Right ventricle myocardium inferior (tissue), 1 donor: ENCODE measurements around the gene CGRRF1. TPM values are rescaled to one million over a fixed set of nuclear protein-coding genes. Genes with fewer than 3 reads are reported as not detected.
A peak's percentile ranks its signal among the peaks of the same experiment; 100 is the strongest.

ENCODE experiments used
- ATAC-seq: fragments of 200-7000 bp; cut with Tn5 transposase; one replicate; pipeline ENCODE4 v1.9.1; 2020; ENCODE audit warnings: mild to moderate bottlenecking, moderate library complexity
- DNase-seq: peaks from one replicate; pipeline ENCODE4 v3.0.0; 2021; ENCODE audit errors: missing footprints
- intact Hi-C: fragments of 100-400 bp; cut with DNase I; formaldehyde crosslinking; loops from one replicate; pipeline ENCODE4 v1.11.0; 2022
- total RNA-seq: library from RNA; stranded (reverse); fragmentation: NEBNext Ultra II Directional; extraction: Animal tissue kit (Norgen Biotek cat#: 25700); gene quantifications from one replicate; pipeline ENCODE4 v1.2.1, GENCODE V29; 2021
- donor health status: DM: no; HTN: yes; CAD: no; lungs with severe emphysema.

Gene CGRRF1
- total RNA-seq, 1 donor from 2014 or later = 16.2 TPM

- no peak for DNase-seq
- intact Hi-C loops = no loop called here
- no peak for ATAC-seq
Observed at GRCh38 chr14:54532111-54533012, 22.7 kb downstream of the CGRRF1 start.

- intact Hi-C loops = no loop called here
- ATAC-seq (no peak), DNase-seq (no peak)
Observed at GRCh38 chr14:54533100-54533499, 23.4 kb downstream of the CGRRF1 start.

GRCh38 chr14:54535126-54535525, 25.4 kb downstream of the CGRRF1 start:
- DNase-seq = no peak
- no peak for ATAC-seq
- intact Hi-C loops = no loop called here

- DNase-seq = no peak
- ATAC-seq = no peak
- intact Hi-C loops = no loop called here
Observed at GRCh38 chr14:54535646-54536045, 25.9 kb downstream of the CGRRF1 start.

GRCh38 chr14:54537651-54538050, 27.9 kb downstream of the CGRRF1 start:
- intact Hi-C loops = no loop called here
- no peak for DNase-seq
- ATAC-seq = no peak

DNA sequence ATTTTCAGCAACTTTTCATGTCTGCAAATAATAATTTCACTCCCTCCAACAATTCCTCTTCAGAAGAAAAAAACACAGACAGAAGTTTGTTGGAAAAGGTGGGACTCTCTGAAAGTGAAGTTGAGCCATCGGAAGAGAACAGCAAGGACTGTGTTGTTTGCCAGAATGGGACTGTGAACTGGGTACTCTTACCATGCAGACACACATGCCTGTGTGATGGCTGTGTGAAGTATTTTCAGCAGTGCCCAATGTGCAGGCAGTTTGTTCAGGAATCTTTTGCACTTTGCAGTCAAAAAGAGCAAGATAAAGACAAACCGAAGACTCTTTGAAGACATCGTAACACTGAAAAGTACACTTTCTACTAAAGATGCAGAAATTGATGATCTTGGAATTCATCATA, 28.3 kb downstream of the CGRRF1 start:
- DNase-seq = no peak
- no peak for ATAC-seq
- intact Hi-C loops = no loop called here

DNA sequence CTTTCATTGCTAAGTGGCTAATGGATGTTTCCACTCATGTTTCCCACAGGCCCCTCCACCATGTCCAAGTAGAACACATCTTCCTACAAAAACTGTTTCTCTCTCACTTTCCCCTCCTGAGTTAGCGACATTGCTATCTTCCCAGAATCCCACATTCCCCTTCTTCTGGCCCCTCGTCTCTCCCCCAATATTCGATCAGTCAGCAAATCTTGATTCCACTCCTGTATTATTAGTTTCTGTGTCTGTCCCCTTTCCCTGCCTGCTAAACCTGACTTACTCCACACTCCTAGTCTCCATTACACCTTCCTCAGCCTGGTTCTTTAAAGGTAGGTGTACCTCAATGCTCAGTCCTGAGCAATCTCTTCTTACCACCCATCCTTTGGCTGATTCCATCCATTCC, 37.9 kb downstream of the CGRRF1 start:
- intact Hi-C loops = no loop called here
- no peak for ATAC-seq
- no peak for DNase-seq

GRCh38 chr14:54548491-54548890, 38.8 kb downstream of the CGRRF1 start:
- intact Hi-C loops = no loop called here

GRCh38 chr14:54549862-54550261, 40.2 kb downstream of the CGRRF1 start:
- intact Hi-C loops = no loop called here
- DNase-seq = no peak
- ATAC-seq = no peak

More at GRCh38 chr14:54548491-54548890, 38.8 kb downstream of the CGRRF1 start:
- ATAC-seq = no peak
- DNase-seq = no peak

DNA sequence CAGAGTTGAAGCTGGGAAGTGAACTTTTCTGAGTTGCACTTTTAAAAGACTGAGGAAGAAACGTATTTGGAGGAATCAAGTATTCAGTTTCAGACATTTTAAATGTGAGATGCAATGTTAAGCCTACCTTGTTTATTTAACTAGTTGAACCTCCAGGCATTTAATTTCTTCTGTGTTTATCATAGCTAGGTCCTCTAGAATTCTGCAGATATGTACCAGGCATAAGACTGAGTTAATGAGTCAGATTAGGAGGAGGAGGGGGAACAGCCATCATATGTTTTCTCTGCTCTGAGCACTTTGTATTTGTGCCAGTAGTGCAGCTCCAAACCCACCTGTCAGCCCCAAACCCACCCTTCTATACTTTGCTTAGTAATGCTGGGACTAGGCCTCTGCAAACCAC, 40.8 kb downstream of the CGRRF1 start:
- no peak for DNase-seq
- ATAC-seq = no peak
- intact Hi-C loops = no loop called here

- no peak for ATAC-seq
- DNase-seq = no peak
- intact Hi-C loops = no loop called here
Observed at GRCh38 chr14:54554401-54554800, 44.7 kb downstream of the CGRRF1 start.

- intact Hi-C loops = no loop called here
- ATAC-seq = no peak
- no peak for DNase-seq
Observed at GRCh38 chr14:54555651-54556050, 45.9 kb downstream of the CGRRF1 start.

DNA sequence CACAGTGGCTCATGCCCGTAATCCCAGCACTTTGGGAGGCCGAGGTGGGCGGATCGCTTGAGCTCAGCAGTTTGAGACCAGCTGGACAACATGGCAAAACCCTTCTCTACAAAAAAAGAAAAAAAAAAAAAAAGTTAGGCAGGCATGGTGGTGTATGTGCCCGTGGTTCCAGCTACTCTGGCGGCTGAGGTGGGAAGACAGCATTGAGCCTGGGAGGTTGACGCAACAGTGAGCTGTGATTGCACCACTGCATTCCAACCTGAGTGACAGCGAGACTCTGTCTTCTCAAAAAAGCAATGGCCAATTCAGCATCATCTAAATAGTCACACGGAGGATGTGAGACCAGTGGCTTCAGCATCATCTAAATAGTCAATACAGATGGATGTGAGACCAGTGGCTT, 46.8 kb downstream of the CGRRF1 start:
- intact Hi-C loops = no loop called here
- no peak for ATAC-seq
- DNase-seq = no peak

DNA sequence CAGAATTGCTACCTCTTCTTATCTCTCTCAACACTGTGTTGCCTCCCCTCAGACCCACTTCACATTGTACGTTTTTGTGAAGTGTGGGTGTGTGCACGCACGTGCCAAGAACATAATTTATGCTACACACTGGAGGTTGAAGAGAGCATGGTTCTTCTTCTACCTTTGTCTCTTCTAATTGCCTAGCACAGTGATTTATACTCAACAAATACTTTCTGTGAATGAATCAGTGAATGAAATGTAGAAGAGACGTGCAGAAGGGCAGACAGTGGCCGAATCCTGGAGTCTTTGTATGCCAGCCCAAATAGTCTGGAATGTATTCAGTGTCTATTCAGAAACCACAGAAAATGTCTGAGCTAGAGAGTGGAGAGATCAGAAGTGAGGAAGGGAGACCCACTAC, 52.6 kb downstream of the CGRRF1 start:
- intact Hi-C loops = loop anchor here (10.0 kb wide), 1 partner anchor 332 kb away; no protein-coding TSS in a partner anchor
- DNase-seq (no peak), ATAC-seq (no peak)

- ATAC-seq (no peak), DNase-seq (no peak)
- intact Hi-C loops = loop anchor here (1.0 to 10.0 kb wide), 2 partner anchors 242 to 331 kb away; no protein-coding TSS in a partner anchor
Observed at GRCh38 chr14:54564071-54564867, 54.6 kb downstream of the CGRRF1 start.

DNA sequence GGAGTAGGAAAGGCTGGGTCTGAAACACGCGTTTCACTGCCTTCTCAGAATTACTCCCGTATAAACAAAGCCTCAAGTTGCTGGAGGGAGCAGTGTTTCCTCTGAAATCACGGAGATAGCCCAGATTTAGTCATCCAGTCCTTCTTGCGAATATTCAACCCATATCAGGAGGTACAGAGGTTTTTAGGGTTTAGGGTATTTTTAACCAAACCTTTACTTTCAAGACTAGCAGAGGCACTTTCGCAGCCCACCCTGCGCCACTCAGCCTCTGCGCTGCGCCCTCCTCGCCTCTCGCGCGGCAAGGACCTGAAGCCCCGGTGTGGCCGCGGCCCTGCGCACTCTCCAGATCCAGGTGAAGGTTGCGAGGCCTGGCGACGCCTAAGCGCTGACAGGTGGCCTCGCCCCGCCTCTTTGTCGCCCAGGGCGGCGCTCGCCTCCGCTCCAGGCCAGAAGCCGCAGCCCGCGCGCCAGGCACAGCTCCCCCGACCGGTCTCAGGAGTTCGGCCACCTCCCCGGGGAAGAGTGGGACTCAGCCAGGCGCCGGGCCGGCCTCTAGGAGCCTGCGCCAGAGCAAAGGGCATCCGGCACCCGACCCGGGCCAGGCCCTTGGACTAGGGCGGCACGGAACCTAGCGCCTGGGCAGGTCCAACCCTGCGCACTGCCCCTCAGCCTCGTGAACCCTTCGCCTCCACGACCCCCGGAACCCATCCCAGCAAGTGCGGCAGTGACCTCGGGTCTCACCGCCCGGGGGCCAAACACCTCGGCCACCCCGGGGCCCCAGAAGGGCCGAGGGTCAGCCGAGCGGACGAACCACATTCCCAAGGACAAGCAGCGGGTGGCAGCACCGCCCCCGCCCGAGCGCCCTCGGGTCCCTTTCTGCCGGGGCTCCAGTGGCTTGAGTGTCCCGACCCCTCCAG, 55.4 kb downstream of the CGRRF1 start:
- ATAC-seq (peak; percentile 49), DNase-seq (peak; percentile 85)
- intact Hi-C loops = loop anchor here (1.0 to 10.0 kb wide), 3 partner anchors 208 to 330 kb away; no protein-coding TSS in a partner anchor

- peak; percentile 85 for ATAC-seq
Observed at GRCh38 chr14:54565785-54566409, 56.2 kb downstream of the CGRRF1 start.

More at GRCh38 chr14:54565785-54566409, 56.2 kb downstream of the CGRRF1 start:
- DNase-seq = peak; percentile 97
- intact Hi-C loops = loop anchor here (1.0 to 10.0 kb wide), 4 partner anchors 41 to 329 kb away; no protein-coding TSS in a partner anchor
